NCI-H2029 treated with DMSO at 0.1 percent for 48 hours (cell line): Measurements from ENCODE around the gene ZNF705A.
"Not testable (repeated sequence)": the region's sequence is repeated elsewhere in the genome, so short reads cannot be mapped to it uniquely, and the experiment has no call there.

Experiments
- DNase-seq: peaks from one replicate; lab custom pipeline; 2025; lab: John Stamatoyannopoulos, UW

The ZNF705A gene

GRCh38 chr12:8184206-8184605 is 27.4 kb downstream of the ZNF705A start:
- not testable (repeated sequence) for DNase-seq

- not testable (repeated sequence) for DNase-seq
Measured at GRCh38 chr12:8188088-8188487, 31.3 kb downstream of the ZNF705A start.

GRCh38 chr12:8197685-8198308 is 41.0 kb downstream of the ZNF705A start:
- DNase-seq, result not testable (repeated sequence)

- not testable (repeated sequence) for DNase-seq
Measured at GRCh38 chr12:8218711-8219382, 62.0 kb downstream of the ZNF705A start.

- DNase-seq, result not testable (repeated sequence)
Measured at GRCh38 chr12:8221375-8221774, 64.6 kb downstream of the ZNF705A start.

- not testable (repeated sequence) for DNase-seq
Measured at GRCh38 chr12:8221844-8222243, 65.0 kb downstream of the ZNF705A start.

- not testable (repeated sequence) for DNase-seq
Measured at GRCh38 chr12:8222303-8222702, 65.5 kb downstream of the ZNF705A start.

GRCh38 chr12:8223646-8224045 is 66.8 kb downstream of the ZNF705A start:
- DNase-seq, result not testable (repeated sequence)

GRCh38 chr12:8224782-8225181 is 68.0 kb downstream of the ZNF705A start:
- DNase-seq, result not testable (repeated sequence)

- DNase-seq, result no peak
Measured at GRCh38 chr12:8226355-8226754, 69.5 kb downstream of the ZNF705A start.

- not testable (repeated sequence) for DNase-seq
Measured at GRCh38 chr12:8226992-8227731, 70.3 kb downstream of the ZNF705A start, which contains the start of gene FAM90A1. Gene FAM90A1, minus strand, starts transcription at chr12:8227618. Its CDS starts 2,786 bp downstream, at chr12:8224832.

- DNase-seq, result not testable (repeated sequence)
Measured at GRCh38 chr12:8227732-8228077, 70.9 kb downstream of the ZNF705A start.

GRCh38 chr12:8228607-8229006 is 71.8 kb downstream of the ZNF705A start:
- not testable (repeated sequence) for DNase-seq

GRCh38 chr12:8229486-8229885 is 72.7 kb downstream of the ZNF705A start:
- not testable (repeated sequence) for DNase-seq
